ENCODE data around the gene TMC8.

DNA sequence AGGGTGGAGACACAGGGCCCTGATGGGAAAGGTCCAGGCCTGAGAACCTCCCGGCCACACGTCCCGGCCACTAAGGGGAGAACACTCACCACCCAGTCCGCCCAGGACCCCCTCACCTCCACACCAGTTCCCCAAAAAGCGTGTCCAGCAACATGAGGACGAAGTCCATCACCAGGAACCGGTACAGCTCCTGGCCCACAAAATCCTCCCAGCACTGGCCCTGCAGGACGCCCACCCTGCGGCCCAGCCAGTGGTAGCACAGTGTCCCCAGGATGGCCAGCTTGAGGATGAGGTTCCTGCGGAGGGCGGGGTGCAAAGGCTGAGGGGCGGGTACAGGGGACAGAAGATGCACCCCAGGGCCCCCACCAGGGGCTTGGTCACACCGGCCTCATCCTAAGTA, 10.0 kb upstream of the TMC8 start:
- TF ChIP-seq, protein P1, sequence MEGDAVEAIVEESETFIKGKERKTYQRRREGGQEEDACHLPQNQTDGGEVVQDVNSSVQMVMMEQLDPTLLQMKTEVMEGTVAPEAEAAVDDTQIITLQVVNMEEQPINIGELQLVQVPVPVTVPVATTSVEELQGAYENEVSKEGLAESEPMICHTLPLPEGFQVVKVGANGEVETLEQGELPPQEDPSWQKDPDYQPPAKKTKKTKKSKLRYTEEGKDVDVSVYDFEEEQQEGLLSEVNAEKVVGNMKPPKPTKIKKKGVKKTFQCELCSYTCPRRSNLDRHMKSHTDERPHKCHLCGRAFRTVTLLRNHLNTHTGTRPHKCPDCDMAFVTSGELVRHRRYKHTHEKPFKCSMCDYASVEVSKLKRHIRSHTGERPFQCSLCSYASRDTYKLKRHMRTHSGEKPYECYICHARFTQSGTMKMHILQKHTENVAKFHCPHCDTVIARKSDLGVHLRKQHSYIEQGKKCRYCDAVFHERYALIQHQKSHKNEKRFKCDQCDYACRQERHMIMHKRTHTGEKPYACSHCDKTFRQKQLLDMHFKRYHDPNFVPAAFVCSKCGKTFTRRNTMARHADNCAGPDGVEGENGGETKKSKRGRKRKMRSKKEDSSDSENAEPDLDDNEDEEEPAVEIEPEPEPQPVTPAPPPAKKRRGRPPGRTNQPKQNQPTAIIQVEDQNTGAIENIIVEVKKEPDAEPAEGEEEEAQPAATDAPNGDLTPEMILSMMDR (IDR thresholded peaks at IDR 0.05; ENCODE audit: insufficient read depth, low read length, poor library complexity, severe bottlenecking): no peak
- no peak for TF ChIP-seq EZH2phosphoT487 (conservative IDR thresholded peaks at IDR 0.05; ENCODE audit: low read length)
